GM21526 (cell line): ENCODE results near the gene MN1.
"Not testable (repeated sequence)": the region's sequence is repeated elsewhere in the genome, so short reads cannot be mapped to it uniquely, and the experiment has no call there.

ENCODE experiments used
- ATAC-seq: cut with Tn5 transposase; IDR thresholded peaks from one replicate; pipeline ENCODE4 v1.9.1; 2021; ENCODE audit warnings: moderate library complexity; ENCODE audit not compliant: unreplicated experiment, low FRiP score

MN1 gene

DNA sequence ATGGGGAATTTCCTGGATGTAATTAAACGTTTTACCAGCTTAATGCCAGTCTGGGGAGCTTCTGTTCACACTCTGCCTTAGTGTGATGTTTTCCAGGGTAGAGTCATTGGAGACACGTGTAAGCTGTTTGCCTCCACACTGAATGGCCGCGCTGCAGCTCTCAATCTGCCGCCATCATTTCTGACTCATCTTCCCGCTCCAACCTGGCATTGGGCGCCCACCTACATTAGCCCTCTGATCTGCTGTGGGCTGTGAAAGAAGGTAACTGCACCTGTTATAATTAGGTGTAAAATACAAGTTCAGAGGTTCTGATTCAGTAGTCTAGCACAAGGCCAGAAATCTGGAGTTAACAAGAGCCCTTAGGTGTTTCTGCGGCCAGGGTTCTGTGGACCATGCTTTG, 54.6 kb downstream of the MN1 start:
- no peak for ATAC-seq

DNA sequence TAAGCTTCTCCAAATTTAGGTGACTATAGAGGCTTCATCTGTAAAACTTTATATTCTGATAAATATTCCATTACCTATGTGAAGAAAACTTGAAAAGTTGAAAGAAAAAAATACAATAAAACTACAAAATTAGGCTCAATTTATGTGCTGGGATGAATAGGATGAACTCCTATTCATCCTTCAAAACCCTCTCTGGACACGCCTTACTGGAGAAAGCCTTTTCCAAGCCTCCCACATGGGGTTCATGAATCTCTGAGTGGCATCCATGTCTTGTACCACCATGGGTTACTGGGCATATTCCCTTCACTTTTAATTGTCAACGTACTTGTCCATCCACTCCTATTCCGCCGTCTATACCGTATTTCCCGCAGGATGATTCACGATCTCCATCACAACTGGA, 55.7 kb downstream of the MN1 start:
- no peak for ATAC-seq

DNA sequence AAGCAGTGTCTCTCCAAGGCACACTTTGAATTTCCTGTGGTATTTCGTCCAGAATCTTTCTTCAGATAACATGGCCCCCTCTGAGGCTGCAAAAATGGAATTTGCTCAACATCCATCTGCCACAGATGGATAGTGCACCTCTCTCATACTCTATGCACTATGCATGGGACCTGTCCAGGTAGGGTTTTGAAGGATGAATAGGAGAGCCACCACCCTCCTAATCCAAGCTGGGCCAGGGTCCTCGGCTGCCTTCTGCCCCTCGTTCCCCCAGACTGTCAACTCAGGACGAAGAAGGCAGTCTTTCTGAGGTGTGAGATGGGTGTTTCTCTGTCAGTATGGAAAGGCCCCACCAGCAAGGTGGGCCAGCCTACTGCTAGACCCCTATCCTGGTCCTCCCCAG, 56.4 kb downstream of the MN1 start:
- no peak for ATAC-seq

DNA sequence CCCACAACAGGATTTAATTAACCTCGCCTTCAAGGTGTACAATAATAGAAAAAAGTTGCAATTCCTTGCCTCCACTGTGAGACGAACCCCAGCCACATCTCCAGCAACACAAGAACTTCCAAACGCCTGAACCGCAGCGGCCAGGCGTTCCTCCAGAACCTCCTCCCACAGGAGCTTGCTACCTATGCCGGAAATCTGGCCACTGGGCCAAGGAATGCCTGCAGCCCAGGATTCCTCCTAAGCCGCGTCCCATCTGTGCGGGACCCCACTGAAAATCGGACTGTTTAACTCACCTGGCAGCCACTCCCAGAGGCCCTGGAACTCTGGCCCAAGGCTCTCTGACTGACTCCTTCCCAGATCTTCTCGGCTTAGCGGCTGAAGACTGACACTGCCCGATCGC, 57.5 kb downstream of the MN1 start:
- ATAC-seq = not testable (repeated sequence)

DNA sequence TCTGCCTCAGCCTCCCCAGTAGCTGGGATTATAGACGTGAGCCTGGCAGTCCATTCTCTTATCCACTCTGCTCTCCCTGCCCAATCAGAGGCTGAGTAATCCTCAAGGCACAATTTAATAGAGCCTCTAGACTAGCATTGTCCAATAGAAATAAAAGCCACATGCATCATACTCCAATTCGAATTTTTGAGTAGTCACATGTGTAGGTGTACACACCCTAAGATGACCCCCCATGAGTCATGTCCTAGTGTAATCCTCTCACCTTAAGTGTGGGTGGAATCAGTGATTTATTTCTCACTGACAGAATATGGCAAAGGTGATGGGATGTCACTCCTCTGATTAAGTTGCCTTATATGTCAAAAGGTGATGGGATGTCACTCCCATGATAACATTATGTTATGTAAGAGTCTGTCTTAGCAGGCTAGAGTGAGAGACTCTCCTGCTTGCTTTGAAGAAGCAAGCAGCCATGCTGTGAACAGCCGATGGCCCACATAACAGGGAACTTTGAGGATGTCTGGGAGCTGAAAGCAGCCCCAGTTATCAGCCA, 61.3 kb downstream of the MN1 start:
- ATAC-seq = no peak

DNA sequence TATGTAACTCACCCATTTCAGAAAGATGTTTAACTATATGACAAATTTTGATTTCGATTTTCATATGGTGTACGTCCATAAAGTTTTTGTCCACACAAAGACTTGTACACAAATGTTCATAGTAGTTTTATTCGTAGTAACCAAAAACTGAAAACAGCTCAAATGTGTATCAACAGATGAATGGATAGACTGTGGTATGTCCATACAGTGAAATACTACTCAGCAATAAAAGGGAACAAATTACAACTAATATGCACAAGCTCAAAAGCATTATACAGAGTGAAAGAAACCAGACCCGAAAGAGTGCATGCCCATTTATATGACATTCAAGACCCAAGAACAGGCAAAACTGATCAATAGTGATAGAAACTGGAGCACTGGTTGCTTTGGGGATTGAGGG, 64.0 kb downstream of the MN1 start:
- ATAC-seq = no peak

DNA sequence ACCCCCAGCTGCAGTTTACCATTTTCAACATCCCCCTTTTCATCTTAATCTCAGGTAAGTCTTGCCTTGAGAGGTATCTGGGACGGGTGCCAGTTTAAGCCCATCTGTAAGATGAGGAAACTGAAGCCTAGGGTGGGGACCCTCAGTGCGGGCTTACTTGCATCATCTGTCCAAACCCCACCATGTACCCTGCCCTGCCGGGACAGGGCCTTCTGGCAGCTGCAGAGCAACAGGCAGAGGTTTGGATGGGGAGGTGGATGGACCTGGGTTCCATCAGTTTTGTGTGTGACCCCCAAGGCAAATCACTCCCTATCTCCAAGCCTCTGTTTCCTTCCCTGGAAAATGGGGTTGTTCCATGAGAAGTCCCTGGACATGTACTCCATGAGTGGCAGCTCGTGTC, 67.5 kb downstream of the MN1 start:
- no peak for ATAC-seq

DNA sequence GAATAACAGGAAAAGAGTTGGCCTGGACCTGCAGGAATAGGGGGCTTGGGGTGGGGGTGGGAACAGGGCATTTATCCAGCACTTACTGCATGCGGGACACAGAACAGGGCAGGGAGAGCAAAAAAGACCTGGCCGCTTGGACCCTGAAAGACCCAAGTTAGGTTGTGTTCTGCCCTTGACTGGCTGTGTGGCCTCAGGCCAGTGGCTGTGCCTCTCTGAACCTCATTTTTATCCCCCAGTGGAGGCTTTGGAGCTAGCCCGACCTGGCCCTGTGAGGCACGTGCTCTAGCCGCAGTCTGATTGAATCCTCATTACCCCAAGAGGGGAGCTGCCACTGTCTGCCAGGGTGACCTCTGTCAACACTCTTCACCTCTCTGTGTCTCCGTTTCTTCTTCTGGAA, 68.7 kb downstream of the MN1 start:
- no peak for ATAC-seq

DNA sequence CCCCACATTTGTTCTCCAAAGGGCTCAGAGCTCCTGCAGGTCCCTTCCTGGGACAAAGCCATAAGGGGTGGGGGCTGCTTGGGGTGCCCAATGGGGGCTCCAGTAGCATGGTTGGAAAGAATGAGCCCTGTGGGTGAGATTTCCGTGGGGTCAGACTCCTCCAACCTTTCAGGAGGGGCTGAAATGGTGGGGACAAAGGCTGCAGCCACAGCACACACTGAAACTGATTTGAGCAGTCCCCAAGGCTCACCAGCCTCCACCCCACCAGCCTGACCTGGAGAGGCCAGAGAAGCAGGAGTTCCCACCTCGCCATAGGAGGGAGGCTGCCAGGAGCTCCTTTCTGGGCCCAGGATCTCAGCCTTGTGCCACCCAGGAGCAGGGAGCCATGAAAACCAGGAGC, 69.2 kb downstream of the MN1 start:
- no peak for ATAC-seq

DNA sequence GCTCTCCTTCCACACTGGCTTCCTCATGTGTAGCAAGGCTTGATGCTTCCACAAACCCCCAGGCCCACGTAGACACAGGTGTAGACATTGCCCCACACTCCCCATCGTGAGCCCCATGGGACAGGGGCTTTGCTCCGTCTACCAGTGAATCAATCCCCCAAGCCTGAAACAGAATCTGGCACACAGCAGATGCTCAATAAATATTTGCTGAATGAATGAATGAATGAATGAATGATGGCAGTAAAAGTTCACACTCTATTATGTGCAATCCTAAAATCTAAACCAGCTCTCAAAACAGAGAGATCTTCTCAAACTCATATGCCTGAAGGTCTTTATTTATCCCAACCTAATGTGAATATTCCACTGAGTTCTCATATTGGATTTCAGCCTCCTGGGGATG, 69.9 kb downstream of the MN1 start:
- no peak for ATAC-seq

DNA sequence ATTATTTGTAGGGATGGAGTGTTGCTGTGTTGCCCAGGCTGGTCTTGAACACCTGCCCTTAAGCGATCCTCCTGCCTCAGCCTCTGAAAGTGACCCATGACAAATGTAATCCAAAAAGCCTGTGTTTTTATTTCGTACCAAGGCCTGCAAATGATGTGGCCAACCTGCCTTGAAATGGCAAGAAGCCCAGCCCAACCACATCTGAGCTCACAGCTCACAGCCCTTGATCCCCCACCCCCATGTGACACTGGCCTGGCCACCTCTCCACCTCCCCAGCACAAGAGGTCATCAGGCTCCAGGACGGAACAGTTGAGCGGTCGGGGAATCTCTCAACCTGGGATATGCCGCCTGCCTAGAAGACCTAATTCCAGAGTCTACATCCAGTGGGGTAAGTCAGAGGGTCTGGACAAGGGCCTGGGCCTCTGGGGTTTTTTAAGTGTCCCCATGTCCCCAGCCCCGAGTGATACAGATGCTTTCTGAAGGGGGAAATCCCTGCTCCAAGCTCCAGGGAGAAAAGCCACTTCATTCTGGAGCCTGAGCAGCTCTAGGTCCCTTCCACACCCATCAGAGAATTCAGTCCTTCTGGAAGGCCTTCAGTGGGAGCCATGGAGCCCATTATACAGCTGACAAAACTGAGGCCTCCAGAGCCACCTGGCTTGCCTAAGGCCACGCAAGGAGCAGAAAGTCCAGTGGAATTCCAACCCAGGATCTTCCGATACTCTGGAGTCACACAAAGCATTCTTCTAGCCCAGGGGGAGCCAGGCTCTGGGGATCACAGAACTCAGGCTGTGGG, 70.7 kb downstream of the MN1 start:
- no peak for ATAC-seq

DNA sequence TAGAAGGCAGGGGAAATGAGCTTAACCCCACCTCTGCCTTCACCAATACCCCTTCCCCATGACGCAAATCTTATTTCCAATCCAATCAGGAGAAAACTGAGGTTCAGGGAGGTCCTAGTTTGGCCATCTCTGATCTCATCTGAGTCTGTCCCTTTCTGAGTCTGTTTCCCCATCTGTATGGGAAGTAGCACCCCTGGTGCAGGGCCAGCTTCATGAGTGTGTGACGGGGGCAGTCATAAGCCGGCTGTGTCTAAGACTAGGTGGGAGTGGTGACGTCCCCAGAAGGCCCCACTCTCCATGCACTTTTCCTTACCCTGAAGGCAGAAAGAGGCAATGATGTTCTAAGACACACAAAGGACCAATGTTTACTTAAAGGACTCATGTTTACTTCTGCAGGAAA, 72.3 kb downstream of the MN1 start:
- no peak for ATAC-seq

DNA sequence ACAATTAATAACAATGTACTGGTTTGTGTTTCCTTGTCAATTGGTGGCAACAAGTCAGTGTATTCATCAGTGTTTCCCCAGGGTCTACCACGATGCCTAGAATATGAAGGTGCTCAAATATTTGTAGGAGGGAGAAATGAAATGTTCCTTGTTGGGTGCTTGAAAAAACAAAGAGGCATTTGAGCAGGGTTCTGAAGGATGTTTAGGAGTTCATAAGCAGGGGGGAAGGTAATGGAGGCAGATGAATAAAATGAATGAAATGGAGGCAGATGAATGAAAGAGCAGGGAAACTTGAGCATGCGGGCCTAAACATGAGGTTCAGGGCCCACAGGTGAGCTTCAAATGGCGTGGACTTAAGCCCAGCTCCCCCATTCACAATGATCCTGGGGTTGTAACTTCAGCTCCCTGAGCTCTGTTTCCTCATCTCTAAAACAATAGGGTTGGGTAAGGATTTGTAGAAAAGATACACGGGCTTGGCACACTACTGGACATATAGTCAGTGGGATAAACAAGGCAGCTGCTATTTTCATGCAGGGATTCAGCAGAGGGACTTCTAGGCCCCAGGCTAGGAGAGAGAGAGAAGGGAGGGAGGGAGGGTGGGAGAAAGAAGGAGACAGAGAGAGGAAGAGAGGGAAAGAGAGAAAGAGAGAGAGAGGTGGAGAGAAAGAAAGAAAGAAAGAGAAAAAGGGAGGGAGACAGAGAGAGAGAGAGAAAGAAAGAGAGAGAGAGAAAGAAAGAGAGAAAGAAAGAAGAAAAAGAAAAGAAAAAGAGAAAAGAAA, 73.7 kb downstream of the MN1 start:
- ATAC-seq = no peak

DNA sequence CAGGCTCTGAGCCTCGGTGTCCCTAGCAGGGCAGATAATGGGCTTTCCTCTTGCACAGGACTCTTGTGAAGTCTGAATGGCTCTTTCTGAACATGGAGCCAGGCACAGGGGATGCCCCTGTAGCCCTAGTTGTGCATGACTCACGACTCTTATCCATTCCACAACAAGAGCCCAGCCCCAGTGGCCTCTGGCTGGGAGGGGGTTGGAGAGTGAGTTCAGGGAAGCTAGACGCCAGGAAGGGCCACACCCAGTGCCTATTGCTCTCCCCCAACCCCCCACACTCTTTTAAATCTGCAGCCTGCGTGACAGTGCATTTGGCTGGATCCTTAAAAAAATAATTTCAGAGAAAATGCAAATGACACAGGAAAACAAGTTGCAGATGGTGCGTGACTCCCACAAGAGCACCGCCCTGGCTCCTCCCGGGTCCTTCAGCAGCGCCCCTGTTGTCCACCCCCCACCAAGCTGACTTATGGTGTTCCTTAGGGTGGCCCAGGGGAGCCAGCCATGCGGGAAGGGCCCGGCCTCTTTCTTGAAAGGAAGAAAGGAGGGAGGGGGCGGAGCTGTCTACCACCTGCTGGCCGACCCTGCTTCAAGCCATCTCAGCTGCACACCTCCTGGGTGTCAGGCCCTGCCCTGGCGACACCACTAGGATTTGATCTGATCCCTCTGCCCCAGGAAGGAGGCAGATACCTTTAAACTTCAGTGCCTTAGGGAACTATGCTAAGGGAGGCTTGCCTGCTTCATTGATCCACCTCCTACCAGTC, 74.7 kb downstream of the MN1 start:
- no peak for ATAC-seq

DNA sequence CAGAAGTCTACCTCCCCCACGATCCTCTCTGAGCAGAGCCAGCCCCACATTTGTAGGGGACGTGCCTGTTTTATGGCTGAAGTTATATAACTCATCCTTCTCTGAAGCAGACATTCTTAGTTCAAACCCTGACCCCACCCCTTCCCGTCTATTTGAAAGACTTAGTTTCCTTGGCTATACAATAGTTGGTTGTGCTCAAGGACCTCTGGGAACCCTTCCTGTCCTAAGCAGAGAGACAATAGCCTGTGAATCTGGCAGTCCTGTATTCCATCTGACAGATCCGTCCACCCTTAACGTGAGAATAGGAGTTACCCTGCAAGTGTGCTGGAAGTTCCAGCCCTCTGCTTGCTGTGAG, 75.2 kb downstream of the MN1 start:
- ATAC-seq = no peak

DNA sequence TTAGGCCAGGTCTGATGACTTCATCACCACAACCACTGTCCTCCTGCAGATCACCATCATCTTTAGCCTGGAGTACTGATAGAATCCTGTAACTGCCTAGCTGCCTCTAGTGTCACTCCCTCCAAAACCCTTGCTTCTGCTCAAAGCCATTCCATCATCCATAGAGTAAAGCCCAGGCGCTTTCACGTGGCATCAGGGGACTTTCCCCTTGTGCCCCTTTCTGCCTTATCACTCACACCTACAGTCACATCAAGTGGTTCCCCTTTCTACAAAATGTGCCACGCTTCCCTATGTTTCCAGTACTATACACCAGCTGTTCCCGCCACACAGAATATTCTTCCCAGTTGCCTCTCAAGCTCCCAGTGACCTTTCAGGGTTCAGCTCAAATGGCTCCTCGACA, 75.9 kb downstream of the MN1 start:
- ATAC-seq = no peak

DNA sequence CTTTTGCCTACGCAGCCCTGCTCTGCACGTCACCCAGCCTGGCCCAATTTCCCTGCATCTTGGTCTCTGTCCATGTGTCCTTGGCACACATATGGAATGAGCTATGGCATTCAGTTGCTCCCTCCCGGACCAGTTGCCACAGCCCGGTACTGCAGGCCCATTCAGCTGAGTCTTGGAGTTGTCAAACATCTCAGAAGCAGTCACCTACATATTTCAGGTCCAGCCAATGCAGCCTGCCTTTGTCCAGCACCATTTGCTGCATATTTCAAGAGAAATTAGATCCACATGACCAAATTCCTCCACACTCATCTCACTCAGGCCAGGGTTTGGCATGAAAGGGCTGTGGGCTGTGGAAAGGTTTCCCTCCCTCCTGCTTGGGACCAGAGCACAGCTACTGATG, 76.8 kb downstream of the MN1 start:
- no peak for ATAC-seq

DNA sequence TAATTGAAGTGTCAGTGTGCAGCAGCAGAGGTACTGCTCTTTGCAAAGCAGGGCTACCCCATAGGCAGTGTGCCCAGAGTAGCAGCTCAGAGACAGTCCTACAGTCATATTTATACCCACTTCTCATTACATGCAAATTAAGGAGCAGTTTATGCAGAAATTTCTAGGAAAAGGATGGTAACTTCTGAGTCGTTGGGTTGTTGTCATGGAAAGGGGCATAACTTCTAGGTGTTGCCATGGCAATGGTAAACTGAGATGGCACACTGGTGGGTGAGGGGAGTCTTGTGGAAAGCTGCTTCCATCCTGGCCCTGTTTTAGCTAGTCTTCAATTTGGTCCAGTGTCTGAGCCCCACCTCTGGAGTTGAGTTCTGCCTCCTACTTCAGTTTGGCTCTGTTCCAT, 77.4 kb downstream of the MN1 start:
- ATAC-seq = no peak

DNA sequence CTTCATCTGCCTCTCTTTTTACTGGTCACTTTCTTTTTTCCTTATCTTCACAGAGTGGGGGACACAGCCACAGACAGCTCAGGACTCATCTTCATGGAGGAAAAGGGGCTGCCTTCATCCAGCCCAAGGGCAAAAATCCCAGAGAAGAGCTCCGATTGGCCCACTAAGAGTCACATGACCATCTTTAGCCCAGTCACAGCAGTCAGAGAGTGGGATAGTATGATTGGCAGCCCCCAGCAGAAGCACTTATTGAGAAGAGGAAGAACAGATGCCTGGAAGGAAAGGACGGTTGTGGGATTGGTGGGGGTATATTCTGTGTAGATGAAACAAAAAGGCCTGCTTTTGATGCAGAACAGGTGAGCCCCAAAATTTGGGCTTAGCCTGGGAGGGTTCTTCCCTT, 77.8 kb downstream of the MN1 start:
- no peak for ATAC-seq

DNA sequence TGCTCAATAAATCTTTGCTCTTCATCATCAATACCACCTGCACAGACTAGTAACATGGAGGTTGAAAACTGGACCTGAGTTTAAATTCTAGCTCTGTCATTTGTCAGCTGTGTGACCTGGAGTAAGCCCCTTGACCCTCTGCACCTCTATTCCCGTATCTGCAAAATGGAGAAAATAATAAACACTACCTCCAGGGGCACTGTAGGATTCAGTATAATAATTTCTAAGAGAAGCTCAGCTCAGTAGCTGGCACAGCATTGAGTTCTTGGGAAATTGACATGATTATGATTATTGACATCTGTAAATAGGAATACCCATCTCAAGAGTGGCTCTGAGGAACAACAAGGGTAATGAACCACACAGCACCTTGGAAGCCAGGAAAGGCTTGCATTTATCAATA, 78.4 kb downstream of the MN1 start:
- ATAC-seq = no peak

DNA sequence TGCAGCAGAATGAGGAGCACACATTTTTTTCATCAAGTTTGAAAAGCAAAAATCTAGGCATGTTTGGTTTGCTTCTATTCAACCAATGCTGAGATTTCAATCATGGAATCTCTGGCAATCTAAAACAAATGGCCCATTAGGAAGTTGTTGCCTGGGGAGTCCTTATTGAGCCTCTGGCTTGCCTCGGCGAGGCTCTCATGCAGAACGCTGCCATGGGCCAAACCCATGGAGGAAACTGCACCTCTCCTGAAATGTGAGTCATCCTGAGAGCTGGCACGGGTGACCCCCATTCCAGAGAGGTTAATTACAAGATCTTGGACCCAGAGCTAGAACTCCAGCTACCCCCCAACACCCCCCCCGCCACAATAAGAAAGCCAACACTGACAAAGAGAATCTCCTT, 80.7 kb downstream of the MN1 start:
- no peak for ATAC-seq
